IMR-90 (cell line): Measurements from ENCODE around the gene HCN2. TPM values are rescaled to one million over a fixed set of nuclear protein-coding genes. Genes with fewer than 3 reads are reported as not detected.

Source experiments
- ATAC-seq: fragments of 200-7000 bp; cut with Tn5 transposase; 2 replicates; pipeline ENCODE4 v1.9.1; 2020; ENCODE audit warnings: low read depth, mild to moderate bottlenecking, moderate library complexity
- BruUV-seq: library from RNA; stranded (reverse); fragments of 400-500 nt; replicated peaks from 2 replicates; lab custom pipeline; 2021; lab: Mats Ljungman, UMichigan
- CTCF ChIA-PET: fragments of 300-600 bp; formaldehyde crosslinking; extraction: SDS; loops from one replicate; lab custom pipeline; 2021; ENCODE audit warnings: antibody characterized with exemption; lab: Yijun Ruan, JAX
- POLR2A ChIA-PET: fragments of 300-600 bp; sonication (Branson Sonifier 250); formaldehyde crosslinking; loops from one replicate; lab custom pipeline; 2022; ENCODE audit warnings: antibody characterized with exemption; ENCODE audit not compliant: unreplicated experiment; lab: Charles Lee
- DNase-seq: peaks from one replicate; pipeline ENCODE4 v3.0.0; 2013
- H2AFZ ChIP-seq: replicated peaks from 2 replicates; pipeline ENCODE3; 2013; ENCODE audit warnings: low read length, mild to moderate bottlenecking; ENCODE audit not compliant: poor library complexity
- H2AK5ac ChIP-seq: 2 replicates; pipeline ENCODE4 v1.6.1; 2013; ENCODE audit warnings: low read depth, low read length, inconsistent platforms
- H2AK9ac ChIP-seq: replicated peaks from 2 replicates; pipeline ENCODE3; 2013; ENCODE audit warnings: mild to moderate bottlenecking, low read depth, low read length, moderate library complexity; ENCODE audit not compliant: poor library complexity
- H2BK120ac ChIP-seq: 2 replicates; pipeline ENCODE4 v1.6.1; 2013; ENCODE audit warnings: low read depth, low read length, inconsistent platforms
- H2BK15ac ChIP-seq: 3 replicates; pipeline ENCODE4 v1.6.1; 2013; ENCODE audit warnings: low read depth, low read length, inconsistent platforms
- H2BK20ac ChIP-seq: 2 replicates; pipeline ENCODE4 v1.6.1; 2013; ENCODE audit warnings: low read depth, mild to moderate bottlenecking, inconsistent platforms, low read length, moderate library complexity
- H2BK5ac ChIP-seq: 2 replicates; pipeline ENCODE4 v1.6.1; 2013; ENCODE audit warnings: mild to moderate bottlenecking, low read depth, low read length, inconsistent platforms; ENCODE audit not compliant: poor library complexity, severe bottlenecking
- H3K14ac ChIP-seq: replicated peaks from 2 replicates; pipeline ENCODE4 v1.6.1; 2013; ENCODE audit warnings: low read depth, low read length, inconsistent platforms
- H3K18ac ChIP-seq: 2 replicates; pipeline ENCODE4 v1.6.1; 2013; ENCODE audit warnings: low read depth, low read length, control low read depth
- H3K23ac ChIP-seq: 2 replicates; pipeline ENCODE4 v1.6.1; 2013; ENCODE audit warnings: low read depth, low read length, inconsistent platforms
- H3K27ac ChIP-seq: 2 replicates; pipeline ENCODE4 v1.5.1; 2013; ENCODE audit warnings: mild to moderate bottlenecking, control low read depth, low read length; ENCODE audit not compliant: insufficient read depth
- H3K27me3 ChIP-seq: 2 replicates; pipeline ENCODE4 v1.6.1; 2013; ENCODE audit warnings: low read length; ENCODE audit not compliant: control insufficient read depth, insufficient read depth
- H3K36me3 ChIP-seq: 2 replicates; pipeline ENCODE4 v1.6.1; 2013; ENCODE audit warnings: low read length, mixed read lengths; ENCODE audit not compliant: control insufficient read depth, insufficient read depth
- H3K4ac ChIP-seq: 2 replicates; pipeline ENCODE4 v1.6.1; 2013; ENCODE audit warnings: low read depth, low read length, inconsistent platforms
- H3K4me1 ChIP-seq: 2 replicates; pipeline ENCODE4 v1.6.1; 2013; ENCODE audit warnings: low read length, mixed read lengths; ENCODE audit not compliant: control insufficient read depth, insufficient read depth
- H3K4me2 ChIP-seq: 2 replicates; pipeline ENCODE4 v1.6.1; 2013; ENCODE audit warnings: low read depth, mild to moderate bottlenecking, control low read depth, low read length, moderate library complexity
- H3K4me3 ChIP-seq: 2 replicates; pipeline ENCODE4 v1.5.1; 2013; ENCODE audit warnings: low read depth, mild to moderate bottlenecking, control low read depth, low read length, moderate library complexity; ENCODE audit not compliant: insufficient read depth
- H3K56ac ChIP-seq: 2 replicates; pipeline ENCODE4 v1.6.1; 2013; ENCODE audit warnings: low read length, inconsistent platforms; ENCODE audit not compliant: insufficient read depth; ENCODE audit errors: extremely low read depth
- H3K79me1 ChIP-seq, 2 experiments: 2 replicates each; pipeline ENCODE4 v1.6.1; 2013; ENCODE audit warnings: low read length in 2 of 2, inconsistent platforms in 1 of 2, low read depth in 1 of 2
- H3K9ac ChIP-seq: 2 replicates; pipeline ENCODE4 v1.6.1; 2013; ENCODE audit warnings: low read depth, low read length, control low read depth
- H3K9me1 ChIP-seq: 2 replicates; pipeline ENCODE4 v1.6.1; 2013; ENCODE audit warnings: low read length, inconsistent platforms; ENCODE audit not compliant: insufficient read depth
- H3K9me3 ChIP-seq: 2 replicates; pipeline ENCODE4 v1.6.1; 2013; ENCODE audit warnings: low read length; ENCODE audit not compliant: control insufficient read depth, insufficient read depth
- H4K20me1 ChIP-seq: 2 replicates; pipeline ENCODE4 v1.6.1; 2013; ENCODE audit warnings: low read length, inconsistent platforms; ENCODE audit not compliant: insufficient read depth
- H4K5ac ChIP-seq: 2 replicates; pipeline ENCODE4 v1.6.1; 2013; ENCODE audit warnings: mild to moderate bottlenecking, low read depth, low read length, control low read depth
- H4K8ac ChIP-seq, 2 experiments: 2 replicates each; pipeline ENCODE4 v1.6.1; 2013; ENCODE audit warnings: low read depth in 2 of 2, low read length in 2 of 2, control low read depth in 1 of 2, inconsistent platforms in 1 of 2
- H4K91ac ChIP-seq: 2 replicates; pipeline ENCODE4 v1.6.1; 2013; ENCODE audit warnings: low read depth, low read length, inconsistent platforms; ENCODE audit not compliant: insufficient read depth
- NFE2L2 ChIP-seq: fragments of 150-350 bp; IDR thresholded peaks from 2 replicates; pipeline ENCODE4 v1.6.1; 2016; ENCODE audit warnings: low read depth, mild to moderate bottlenecking, low read length
- WGBS, 2 experiments: methylation state at CpG; one replicate each; pipeline versions ENCODE4 v1.1.5 to v1.1.7; 2013; ENCODE audit warnings: missing lambda C conversion rate in 2 of 2; ENCODE audit not compliant: insufficient read length in 1 of 2; ENCODE audit errors: extremely low coverage in 2 of 2; 5-methylcytosine and 5-hydroxymethylcytosine counted together
- dilution Hi-C: fragments of 300-500 bp; cut with HindIII; formaldehyde crosslinking; loops from one replicate; pipeline ENCODE4 v1.14.3; 2018; ENCODE audit warnings: low sequenced_read_pairs; ENCODE audit not compliant: unreplicated experiment
- in situ Hi-C: fragments of 300-500 bp; cut with MboI; formaldehyde crosslinking; loops from 3 replicates; pipeline ENCODE4 v1.14.3; 2019; ENCODE audit warnings: low sequenced_read_pairs, inconsistent platforms, mixed read lengths
- intact Hi-C: fragments of 100-400 bp; cut with micrococcal nuclease; formaldehyde crosslinking; loops from 2 replicates; pipeline ENCODE4 v1.10.0; 2022
- polyA plus RNA-seq, 3 experiments: library from polyadenylated mRNA; depleted of rRNA; stranded (reverse); fragments of >200 nt; gene quantifications; 2 replicates each; pipeline ENCODE4 v1.2.3, GENCODE V29; 2012; ENCODE audit warnings: low replicate concordance in 1 of 3
- total RNA-seq: library from RNA; depleted of rRNA; stranded (reverse); fragments of >200 nt; gene quantifications from 2 replicates; pipeline ENCODE4 v1.2.3, GENCODE V29; 2012

HCN2 gene
- total and polyA plus RNA-seq, 2 of the 4 experiments (the other 2 are of a cell fraction) = 0.72 to 2.6 TPM

DNA sequence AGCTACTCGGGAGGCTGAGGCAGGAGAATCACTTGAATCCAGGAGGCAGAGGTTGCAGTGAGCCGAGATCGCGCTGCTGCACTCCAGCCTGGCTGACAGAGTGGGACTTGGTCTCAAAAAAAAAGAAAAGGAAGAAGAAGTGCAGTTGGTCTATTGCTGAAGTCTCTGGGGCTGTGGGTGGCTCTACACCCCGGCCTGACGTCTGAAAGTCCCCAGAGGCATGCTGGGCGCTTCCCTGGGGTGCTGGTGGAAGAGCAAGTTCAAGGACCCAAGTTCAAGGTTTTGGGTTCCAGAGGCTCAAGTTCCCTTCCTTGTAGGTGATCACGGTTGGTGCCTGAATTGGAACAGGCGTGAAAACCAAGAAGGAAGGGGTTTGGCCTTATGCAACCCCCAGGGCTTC is 3.8 kb downstream of the HCN2 start:
- Histone ChIP-seq H3K79me1 (no peaks in the 10 kb centered on the region), H3K56ac (no peak overlapping the region), H4K5ac (no peak overlapping the region), H4K91ac (no peak overlapping the region), H3K18ac (no peak overlapping the region), H3K4me1 (peaks cover 1% of the 10 kb centered on the region; the same call in 1 of the 2 replicates), H3K4me3 (no peak overlapping the region), H3K14ac (no peak overlapping the region), H2BK5ac (no peak overlapping the region), H3K4ac (no peak overlapping the region), H2AK5ac (no peak overlapping the region), H3K27ac (no peak overlapping the region), H3K4me2 (no peak overlapping the region), H3K9me1 (no peaks in the 10 kb centered on the region), H3K9ac (no peak overlapping the region), H4K8ac (no peak overlapping the region), H3K36me3 (no peaks in the 10 kb centered on the region), H2AFZ (no peak overlapping the region), H2BK120ac (no peak overlapping the region), H2BK15ac (no peak overlapping the region), H2BK20ac (no peak overlapping the region), H3K9me3 (no peaks in the 10 kb centered on the region), H3K23ac (no peak overlapping the region), H2AK9ac (no peak overlapping the region), H3K27me3 (peaks cover 26% of the 10 kb centered on the region), H4K20me1 (peaks cover 30% of the 10 kb centered on the region)
- in situ Hi-C loops (no loop called here), dilution Hi-C loops (no loop called here), intact Hi-C loops (no loop called here)
- 56% methylated on average over 6 of the region's 9 CpGs; no CpG with 5 or more reads in 1 of the 2 experiments for WGBS, 2 experiments
- DNase-seq (no peak), ATAC-seq (no peak)
- POLR2A ChIA-PET = no interaction called here
- CTCF ChIA-PET = no interaction called here
- no peak for TF ChIP-seq NFE2L2
- BruUV-seq = no TSS peak
